Measurements from ENCODE around the gene ARRB1.
A peak's percentile ranks its signal among the peaks of the same experiment; 100 is the strongest.
"Not testable (repeated sequence)": the region's sequence is repeated elsewhere in the genome, so short reads cannot be mapped to it uniquely, and the experiment has no call there.

The ARRB1 gene

DNA sequence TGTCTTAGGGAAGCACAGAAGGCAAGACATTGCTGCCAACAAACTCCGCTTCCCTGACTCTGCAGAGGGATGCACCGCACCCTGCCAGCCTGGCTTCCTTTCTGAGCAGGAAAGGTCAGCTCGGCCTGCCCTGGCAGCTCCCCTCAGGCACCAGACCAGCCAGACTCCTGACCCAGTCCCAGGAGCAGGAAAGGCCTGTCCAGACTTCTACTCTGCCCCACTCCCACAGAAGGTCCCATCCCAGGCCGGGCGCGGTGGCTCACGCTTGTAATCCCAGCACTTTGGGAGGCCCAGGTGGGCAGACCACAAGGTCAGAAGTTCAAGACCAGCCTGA lies 17.7 kb downstream of the ARRB1 start:
- Histone ChIP-seq H3K27ac (ENCODE audit: low read depth in 2 of 2, low read length in 2 of 2) (no peak overlapping the region), H3K27me3 (ENCODE audit: control insufficient read depth in 2 of 2, insufficient read depth in 2 of 2, low read length in 2 of 2) (no peaks in the 10 kb centered on the region), H3K36me3 (ENCODE audit: control insufficient read depth in 2 of 2, insufficient read depth in 2 of 2, low read length in 2 of 2) (no peaks in the 10 kb centered on the region), H3K9me3 (ENCODE audit: control insufficient read depth in 2 of 2, low read length in 2 of 2) (no peaks in the 10 kb centered on the region), H3K4me3 (ENCODE audit: low read length in 2 of 2) (no peak overlapping the region), H3K4me1 (ENCODE audit: control insufficient read depth in 2 of 2, insufficient read depth in 2 of 2, low read length in 2 of 2) (peaks cover 46 to 55% of the 10 kb centered on the region in 2 donors), H3K9ac (ENCODE audit: low read depth in 1 of 2, low read length in 2 of 2) (no peak overlapping the region)

DNA sequence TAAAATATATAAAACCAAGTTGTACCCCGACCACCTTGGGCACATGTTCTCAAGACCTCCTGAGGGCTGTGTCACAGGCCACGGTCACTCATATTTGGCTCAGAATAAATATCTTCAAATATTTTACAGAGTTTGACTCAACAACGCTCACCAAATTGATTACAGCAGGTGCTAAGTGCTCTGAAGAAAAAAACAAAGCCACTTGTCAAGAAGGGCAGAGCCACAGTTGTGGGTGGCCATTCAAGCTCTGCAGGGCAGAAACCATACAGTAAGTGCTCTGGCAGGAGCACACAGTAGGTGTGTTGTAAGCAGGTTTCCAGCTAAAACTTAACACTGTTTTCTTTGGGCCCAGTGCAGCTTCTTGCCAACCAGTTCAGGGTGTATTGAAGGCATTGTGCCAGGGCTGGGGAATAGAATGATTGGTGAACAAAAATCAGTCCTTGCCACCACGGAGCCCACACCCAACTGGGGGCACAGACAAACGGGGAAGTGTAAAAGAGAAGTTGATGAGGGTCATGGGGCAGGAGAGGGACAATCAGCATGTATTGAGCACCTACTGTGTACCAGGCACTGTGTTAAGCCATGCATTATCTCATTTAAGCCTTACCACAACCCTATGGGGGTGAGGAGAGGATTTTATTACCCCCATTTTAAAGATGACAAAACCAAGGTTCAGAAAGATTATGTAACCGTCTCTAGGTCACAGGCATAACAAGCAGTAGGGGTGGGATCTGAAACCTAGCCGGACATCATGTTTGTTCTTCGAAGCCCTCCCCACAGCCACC lies 18.2 kb downstream of the ARRB1 start:
- no peak overlapping the region for H3K9ac ChIP-seq (ENCODE audit: low read depth in 1 of 2, low read length in 2 of 2)
- no peaks in the 10 kb centered on the region for H3K27me3 ChIP-seq (ENCODE audit: control insufficient read depth in 2 of 2, insufficient read depth in 2 of 2, low read length in 2 of 2)
- H3K36me3 ChIP-seq (ENCODE audit: control insufficient read depth in 2 of 2, insufficient read depth in 2 of 2, low read length in 2 of 2) = peaks cover 0 to under 1% of the 10 kb centered on the region in 2 donors
- peak overlapping the region in 1 of 2 donors; percentile 23 for H3K27ac ChIP-seq (ENCODE audit: low read depth in 2 of 2, low read length in 2 of 2)
- H3K4me1 ChIP-seq (ENCODE audit: control insufficient read depth in 2 of 2, insufficient read depth in 2 of 2, low read length in 2 of 2) = peaks cover 48 to 58% of the 10 kb centered on the region in 2 donors
- H3K9me3 ChIP-seq (ENCODE audit: control insufficient read depth in 2 of 2, low read length in 2 of 2) = no peaks in the 10 kb centered on the region
- no peak overlapping the region for H3K4me3 ChIP-seq (ENCODE audit: low read length in 2 of 2)

GRCh38 chr11:75331761-75332160 lies 19.7 kb downstream of the ARRB1 start:
- not testable (repeated sequence) for H3K9me3 ChIP-seq (ENCODE audit: control insufficient read depth in 2 of 2, low read length in 2 of 2); H3K36me3 ChIP-seq (ENCODE audit: control insufficient read depth in 2 of 2, insufficient read depth in 2 of 2, low read length in 2 of 2); H3K4me3 ChIP-seq (ENCODE audit: low read length in 2 of 2); H3K27me3 ChIP-seq (ENCODE audit: control insufficient read depth in 2 of 2, insufficient read depth in 2 of 2, low read length in 2 of 2); H3K9ac ChIP-seq (ENCODE audit: low read depth in 1 of 2, low read length in 2 of 2); H3K27ac ChIP-seq (ENCODE audit: low read depth in 2 of 2, low read length in 2 of 2)
- peaks cover 41 to 52% of the 10 kb centered on the region in 2 donors for H3K4me1 ChIP-seq (ENCODE audit: control insufficient read depth in 2 of 2, insufficient read depth in 2 of 2, low read length in 2 of 2)

- H3K9ac ChIP-seq (ENCODE audit: low read depth in 1 of 2, low read length in 2 of 2); H3K9me3 ChIP-seq (ENCODE audit: control insufficient read depth in 2 of 2, low read length in 2 of 2); H3K36me3 ChIP-seq (ENCODE audit: control insufficient read depth in 2 of 2, insufficient read depth in 2 of 2, low read length in 2 of 2); H3K4me3 ChIP-seq (ENCODE audit: low read length in 2 of 2); H3K27me3 ChIP-seq (ENCODE audit: control insufficient read depth in 2 of 2, insufficient read depth in 2 of 2, low read length in 2 of 2): not testable (repeated sequence)
- peaks cover 40 to 53% of the 10 kb centered on the region in 2 donors for H3K4me1 ChIP-seq (ENCODE audit: control insufficient read depth in 2 of 2, insufficient read depth in 2 of 2, low read length in 2 of 2)
- H3K27ac ChIP-seq (ENCODE audit: low read depth in 2 of 2, low read length in 2 of 2) = peak overlapping the region in 1 of 2 donors; percentile 85
These were observed 20.2 kb downstream of the ARRB1 start for GRCh38 chr11:75331304-75331703.

- not testable (repeated sequence) for H3K9me3 ChIP-seq (ENCODE audit: control insufficient read depth in 2 of 2, low read length in 2 of 2); H3K36me3 ChIP-seq (ENCODE audit: control insufficient read depth in 2 of 2, insufficient read depth in 2 of 2, low read length in 2 of 2); H3K27me3 ChIP-seq (ENCODE audit: control insufficient read depth in 2 of 2, insufficient read depth in 2 of 2, low read length in 2 of 2)
- H3K9ac ChIP-seq (ENCODE audit: low read depth in 1 of 2, low read length in 2 of 2) = peak overlapping the region; percentile 14 to 57
- peaks cover 41 to 57% of the 10 kb centered on the region in 2 donors for H3K4me1 ChIP-seq (ENCODE audit: control insufficient read depth in 2 of 2, insufficient read depth in 2 of 2, low read length in 2 of 2)
- H3K27ac ChIP-seq (ENCODE audit: low read depth in 2 of 2, low read length in 2 of 2) = peak overlapping the region; percentile 85 to 87
- H3K4me3 ChIP-seq (ENCODE audit: low read length in 2 of 2) = peak overlapping the region in 1 of 2 donors; percentile 22
These were observed 20.6 kb downstream of the ARRB1 start for GRCh38 chr11:75330886-75331285.

DNA sequence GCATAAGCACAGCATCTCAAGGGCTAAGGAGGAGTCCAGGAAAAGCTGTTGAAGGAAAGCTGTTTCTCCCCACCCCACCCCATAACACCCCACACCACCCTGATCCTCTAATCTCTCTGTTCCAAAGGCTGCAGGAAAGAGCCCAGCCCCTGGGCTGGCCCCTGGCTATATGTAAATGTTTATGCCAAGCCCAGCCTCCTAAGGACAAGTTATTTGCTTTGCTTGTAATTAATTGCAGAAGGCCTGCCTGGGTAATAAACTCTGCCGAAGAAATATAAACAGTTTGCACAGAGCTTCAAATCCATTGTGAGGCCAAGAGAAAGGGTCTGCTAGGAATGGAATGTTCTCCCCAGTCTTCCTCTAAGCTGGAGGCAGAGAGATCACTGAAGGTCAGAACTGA lies 21.2 kb downstream of the ARRB1 start:
- Histone ChIP-seq H3K4me1 (ENCODE audit: control insufficient read depth in 2 of 2, insufficient read depth in 2 of 2, low read length in 2 of 2) (peaks cover 46 to 58% of the 10 kb centered on the region in 2 donors), H3K27ac (ENCODE audit: low read depth in 2 of 2, low read length in 2 of 2) (peak overlapping the region; percentile 85 to 87)

DNA sequence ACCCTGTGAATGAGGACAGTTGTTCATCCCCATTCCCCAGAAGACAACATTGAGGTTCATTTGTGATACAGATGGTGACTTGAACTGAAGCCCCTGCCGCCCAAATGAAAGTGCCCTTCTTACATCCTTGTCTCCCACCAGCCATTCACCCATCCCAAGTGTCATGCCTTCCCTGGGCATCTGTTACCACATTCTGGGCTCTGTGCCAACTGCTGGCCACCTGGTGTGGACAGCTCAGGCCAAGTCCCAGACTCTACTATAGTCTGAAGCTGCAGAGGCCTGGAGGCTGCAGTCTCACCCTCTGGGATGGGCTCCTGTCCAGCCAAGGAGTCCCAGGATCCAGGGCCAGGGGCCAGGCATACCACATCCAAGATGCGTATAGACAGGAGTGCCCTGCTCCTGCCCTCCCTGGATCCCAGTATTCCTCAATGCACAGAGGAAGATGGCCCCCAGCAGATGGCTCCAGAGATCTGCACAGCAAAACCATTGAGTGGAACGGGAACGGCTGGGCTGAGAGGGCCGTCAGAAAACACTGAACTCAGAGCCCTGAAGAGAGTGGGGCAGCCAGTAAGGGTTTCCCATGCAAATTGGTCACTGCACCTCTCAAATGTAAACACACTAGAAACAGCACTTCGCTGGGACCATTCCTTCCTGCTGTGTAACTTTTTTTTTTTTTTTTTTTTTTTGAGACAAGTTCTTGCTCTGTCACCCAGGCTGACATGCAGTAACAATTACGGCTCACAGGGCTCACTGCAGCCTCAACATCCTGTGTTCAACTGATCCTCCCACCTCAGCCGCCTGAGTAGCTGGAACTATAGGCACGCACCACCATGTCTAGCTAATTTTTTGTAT lies 22.8 kb downstream of the ARRB1 start:
- H3K4me1 ChIP-seq (ENCODE audit: control insufficient read depth in 2 of 2, insufficient read depth in 2 of 2, low read length in 2 of 2) = peaks cover 50 to 58% of the 10 kb centered on the region in 2 donors
- H3K9ac ChIP-seq (ENCODE audit: low read depth in 1 of 2, low read length in 2 of 2) = peak overlapping the region; percentile 65
- H3K27ac ChIP-seq (ENCODE audit: low read depth in 2 of 2, low read length in 2 of 2) = peak overlapping the region; percentile 85 to 87

More for the DNA sequence above, 21.2 kb downstream of the ARRB1 start:
- no peaks in the 10 kb centered on the region for H3K27me3 ChIP-seq (ENCODE audit: control insufficient read depth in 2 of 2, insufficient read depth in 2 of 2, low read length in 2 of 2)
- peak overlapping the region; percentile 14 to 57 for H3K9ac ChIP-seq (ENCODE audit: low read depth in 1 of 2, low read length in 2 of 2)
- H3K36me3 ChIP-seq (ENCODE audit: control insufficient read depth in 2 of 2, insufficient read depth in 2 of 2, low read length in 2 of 2) = peaks cover 0 to 4% of the 10 kb centered on the region in 2 donors
- H3K9me3 ChIP-seq (ENCODE audit: control insufficient read depth in 2 of 2, low read length in 2 of 2) = no peaks in the 10 kb centered on the region
- H3K4me3 ChIP-seq (ENCODE audit: low read length in 2 of 2) = peak overlapping the region; percentile 22 to 49

DNA sequence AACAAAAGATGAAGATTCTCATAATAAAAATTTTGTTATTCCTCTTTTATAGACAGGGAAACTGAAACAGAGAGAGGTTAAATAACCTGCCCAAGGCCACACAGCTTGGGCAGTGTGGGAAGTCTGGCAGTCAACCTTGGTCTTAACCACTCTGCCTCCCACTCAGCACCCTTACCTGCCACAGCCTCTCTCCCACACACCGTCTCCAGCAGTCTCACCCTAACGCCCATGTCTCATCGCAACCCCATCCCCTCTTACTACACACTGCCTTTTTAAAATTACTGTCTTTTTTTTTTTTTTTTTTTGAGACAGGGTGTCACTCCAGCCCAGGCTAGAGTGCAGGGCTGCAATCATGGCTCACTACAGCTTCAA lies 25.0 kb downstream of the ARRB1 start:
- no peaks in the 10 kb centered on the region for H3K9me3 ChIP-seq (ENCODE audit: control insufficient read depth in 2 of 2, low read length in 2 of 2)
- no peaks in the 10 kb centered on the region for H3K27me3 ChIP-seq (ENCODE audit: control insufficient read depth in 2 of 2, insufficient read depth in 2 of 2, low read length in 2 of 2)
- peaks cover 3 to 4% of the 10 kb centered on the region in 2 donors for H3K36me3 ChIP-seq (ENCODE audit: control insufficient read depth in 2 of 2, insufficient read depth in 2 of 2, low read length in 2 of 2)
- no peak overlapping the region for H3K4me3 ChIP-seq (ENCODE audit: low read length in 2 of 2)
- peak overlapping the region in 1 of 2 donors; percentile 1 for H3K9ac ChIP-seq (ENCODE audit: low read depth in 1 of 2, low read length in 2 of 2)
- H3K4me1 ChIP-seq (ENCODE audit: control insufficient read depth in 2 of 2, insufficient read depth in 2 of 2, low read length in 2 of 2) = peaks cover 45 to 64% of the 10 kb centered on the region in 2 donors
- peak overlapping the region; percentile 10 to 16 for H3K27ac ChIP-seq (ENCODE audit: low read depth in 2 of 2, low read length in 2 of 2)

More for the DNA sequence above, 22.8 kb downstream of the ARRB1 start:
- H3K27me3 ChIP-seq (ENCODE audit: control insufficient read depth in 2 of 2, insufficient read depth in 2 of 2, low read length in 2 of 2) = no peaks in the 10 kb centered on the region
- peaks cover 3 to 4% of the 10 kb centered on the region in 2 donors for H3K36me3 ChIP-seq (ENCODE audit: control insufficient read depth in 2 of 2, insufficient read depth in 2 of 2, low read length in 2 of 2)
- peak overlapping the region in 1 of 2 donors; percentile 15 for H3K4me3 ChIP-seq (ENCODE audit: low read length in 2 of 2)
- no peaks in the 10 kb centered on the region for H3K9me3 ChIP-seq (ENCODE audit: control insufficient read depth in 2 of 2, low read length in 2 of 2)

DNA sequence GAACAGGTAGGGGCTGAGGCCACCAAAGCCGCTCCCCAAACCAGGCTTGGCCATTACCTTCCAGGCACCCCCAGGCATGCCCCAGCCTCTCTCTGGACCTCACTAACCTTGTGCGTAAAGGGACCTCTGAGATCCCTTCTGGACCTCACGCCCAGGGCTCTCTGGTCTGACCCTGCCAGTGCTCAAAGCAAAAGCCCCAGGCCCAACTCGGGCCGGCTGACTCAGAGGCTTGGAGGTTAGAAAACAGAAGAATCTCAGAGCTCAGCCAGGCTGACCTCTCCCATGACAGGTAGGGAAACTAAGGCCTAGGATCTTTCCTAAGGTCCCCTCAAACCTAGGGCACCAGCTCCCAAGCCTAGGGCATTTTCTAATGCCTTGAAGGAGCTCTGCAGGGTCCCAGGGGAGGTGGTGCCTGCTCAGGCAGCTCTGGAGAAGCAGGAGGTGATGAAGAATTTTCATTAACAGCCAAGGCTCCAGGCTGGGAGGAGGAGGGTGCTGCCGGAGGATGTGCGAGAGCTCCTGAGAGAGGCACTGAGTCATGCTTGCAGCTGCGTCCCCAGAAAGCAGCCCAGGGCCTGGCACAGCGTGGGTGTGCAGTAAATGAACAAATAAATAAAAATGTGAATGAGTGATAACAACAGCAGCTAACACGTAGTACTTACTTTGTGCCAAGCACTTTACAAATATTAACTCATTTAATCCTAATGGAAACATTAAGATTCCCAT lies 25.6 kb downstream of the ARRB1 start:
- Histone ChIP-seq H3K27ac (ENCODE audit: low read depth in 2 of 2, low read length in 2 of 2) (peak overlapping the region in 1 of 2 donors; percentile 14), H3K4me1 (ENCODE audit: control insufficient read depth in 2 of 2, insufficient read depth in 2 of 2, low read length in 2 of 2) (peaks cover 45 to 64% of the 10 kb centered on the region in 2 donors), H3K9ac (ENCODE audit: low read depth in 1 of 2, low read length in 2 of 2) (peak overlapping the region in 1 of 2 donors; percentile 1), H3K27me3 (ENCODE audit: control insufficient read depth in 2 of 2, insufficient read depth in 2 of 2, low read length in 2 of 2) (no peaks in the 10 kb centered on the region), H3K4me3 (ENCODE audit: low read length in 2 of 2) (no peak overlapping the region), H3K9me3 (ENCODE audit: control insufficient read depth in 2 of 2, low read length in 2 of 2) (no peaks in the 10 kb centered on the region), H3K36me3 (ENCODE audit: control insufficient read depth in 2 of 2, insufficient read depth in 2 of 2, low read length in 2 of 2) (peaks cover 3 to 4% of the 10 kb centered on the region in 2 donors)

All from mucosa of rectum (tissue), 2 donors.